H1 (cell line): ENCODE results near the gene IL10. TPM values are rescaled to one million over a fixed set of nuclear protein-coding genes. Genes with fewer than 3 reads are reported as not detected.

Experiments
- CTCF ChIA-PET: fragments of 300-600 bp; sonication (Branson Sonifier 250); formaldehyde crosslinking; loops from one replicate; lab custom pipeline; 2021; ENCODE audit not compliant: partially characterized antibody; lab: Charles Lee
- POLR2A ChIA-PET: fragments of 300-600 bp; sonication (Branson Sonifier 250); formaldehyde crosslinking; loops from one replicate; lab custom pipeline; 2021; ENCODE audit warnings: inconsistent platforms; ENCODE audit not compliant: partially characterized antibody; lab: Charles Lee
- DNase-seq, 2 experiments: peaks; one replicate each; pipeline versions ENCODE4 v3.0.0 to v3.0.0-alpha.2; 2010 to 2022; ENCODE audit warnings: low spot score in 2 of 2, low read depth in 1 of 2, mixed read lengths in 1 of 2
- FAIRE-seq: peaks from 2 replicates; lab custom pipeline; 2011; peaks lifted over from hg19 to GRCh38; lab: Jason Lieb, UNC
- H2AFZ ChIP-seq: 2 replicates; pipeline ENCODE4 v1.8.1; 2012; ENCODE audit warnings: low read length, inconsistent platforms
- H2AK5ac ChIP-seq: 2 replicates; pipeline ENCODE4 v1.6.1; 2013; ENCODE audit warnings: low read depth, low read length
- H2BK120ac ChIP-seq: replicated peaks from 2 replicates; pipeline ENCODE3; 2013; ENCODE audit warnings: low read depth, low read length, inconsistent platforms
- H2BK12ac ChIP-seq: 2 replicates; pipeline ENCODE4 v1.6.1; 2013; ENCODE audit warnings: low read depth, low read length
- H2BK15ac ChIP-seq: 2 replicates; pipeline ENCODE4 v1.6.1; 2013; ENCODE audit warnings: low read length
- H2BK20ac ChIP-seq: 2 replicates; pipeline ENCODE4 v1.6.1; 2013; ENCODE audit warnings: low read length
- H2BK5ac ChIP-seq: 2 replicates; pipeline ENCODE4 v1.6.1; 2013; ENCODE audit warnings: low read depth, low read length
- H3K14ac ChIP-seq: 2 replicates; pipeline ENCODE4 v1.6.1; 2013; ENCODE audit warnings: inconsistent platforms; ENCODE audit not compliant: insufficient read length
- H3K18ac ChIP-seq: 2 replicates; pipeline ENCODE4 v1.6.1; 2013; ENCODE audit warnings: low read length; ENCODE audit errors: extremely low read depth
- H3K23ac ChIP-seq: 2 replicates; pipeline ENCODE4 v1.6.1; 2013; ENCODE audit warnings: inconsistent platforms; ENCODE audit not compliant: insufficient read length
- H3K23me2 ChIP-seq: 2 replicates; pipeline ENCODE4 v1.6.1; 2013; ENCODE audit warnings: low read depth, low read length
- H3K27ac ChIP-seq: 2 replicates; pipeline ENCODE4 v1.6.1; 2011; ENCODE audit warnings: low read depth, low read length, inconsistent platforms
- H3K27me3 ChIP-seq, 4 experiments: replicated peaks in 1 of 4; 1 replicate in 1 of 4; 2 replicates in 3 of 4; pipeline versions ENCODE4 v1.6.1 to v1.8.1; 2011 to 2013; ENCODE audit warnings: low read length in 3 of 4, mild to moderate bottlenecking in 3 of 4, inconsistent platforms in 2 of 4, mixed read lengths in 2 of 4, moderate library complexity in 1 of 4; ENCODE audit not compliant: control insufficient read depth in 3 of 4, insufficient read depth in 3 of 4; ENCODE audit errors: extremely low read depth in 1 of 4
- H3K36me3 ChIP-seq, 4 experiments: 2 replicates each; pipeline versions ENCODE4 v1.6.1 to v1.8.1; 2011 to 2013; ENCODE audit warnings: mild to moderate bottlenecking in 4 of 4, low read length in 3 of 4, moderate library complexity in 2 of 4, control low read depth in 1 of 4, inconsistent platforms in 1 of 4; ENCODE audit not compliant: insufficient read depth in 4 of 4, control insufficient read depth in 2 of 4
- H3K4ac ChIP-seq: replicated peaks from 2 replicates; pipeline ENCODE3; 2013; ENCODE audit warnings: low read length, low read depth, mixed read lengths, inconsistent platforms; ENCODE audit not compliant: insufficient read length
- H3K4me1 ChIP-seq, 4 experiments: replicated peaks in 1 of 4; 1 replicate in 1 of 4; 2 replicates in 3 of 4; pipeline versions ENCODE4 v1.6.1 to v1.8.1; 2011 to 2013; ENCODE audit warnings: low read length in 3 of 4, inconsistent platforms in 2 of 4, mixed read lengths in 1 of 4; ENCODE audit not compliant: insufficient read depth in 4 of 4, control insufficient read depth in 3 of 4
- H3K4me2 ChIP-seq, 2 experiments: 2 replicates each; pipeline versions ENCODE4 v1.6.1 to v1.8.1; 2011 to 2013; ENCODE audit warnings: low read depth in 2 of 2, low read length in 2 of 2, control low read depth in 1 of 2, inconsistent platforms in 1 of 2, mild to moderate bottlenecking in 1 of 2; ENCODE audit not compliant: insufficient read depth in 1 of 2
- H3K4me3 ChIP-seq, 4 experiments: fragments of 200-600, 300-600 bp in 1 of 4; sonication (generic), shearing (Covaris generic), sonication (Bioruptor Twin) in 1 of 4; 2 replicates each; pipeline versions ENCODE4 v1.5.1 to v1.8.1; 2011 to 2016; ENCODE audit warnings: low read length in 4 of 4, low read depth in 3 of 4, control low read depth in 2 of 4, inconsistent platforms in 2 of 4, mild to moderate bottlenecking in 2 of 4, mixed read lengths in 1 of 4, moderate library complexity in 1 of 4; ENCODE audit not compliant: insufficient read depth in 2 of 4; ENCODE audit errors: extremely low read depth in 1 of 4
- H3K56ac ChIP-seq: replicated peaks from 2 replicates; pipeline ENCODE3; 2013; ENCODE audit warnings: low read depth, mild to moderate bottlenecking, mixed read lengths, low read length, inconsistent platforms; ENCODE audit not compliant: insufficient read length
- H3K79me1 ChIP-seq: 2 replicates; pipeline ENCODE4 v1.6.1; 2013; ENCODE audit warnings: low read depth, low read length, control low read depth
- H3K79me2 ChIP-seq, 2 experiments: 2 replicates each; pipeline versions ENCODE4 v1.6.1 to v1.8.1; 2012 to 2013; ENCODE audit warnings: low read length in 2 of 2, mild to moderate bottlenecking in 2 of 2, inconsistent platforms in 1 of 2; ENCODE audit not compliant: insufficient read depth in 2 of 2, control insufficient read depth in 1 of 2
- H3K9ac ChIP-seq, 4 experiments: replicated peaks in 1 of 4; 1 replicate in 1 of 4; 2 replicates in 3 of 4; pipeline versions ENCODE4 v1.6.1 to v1.8.1; 2011 to 2013; ENCODE audit warnings: low read depth in 3 of 4, low read length in 3 of 4, control low read depth in 2 of 4, mild to moderate bottlenecking in 2 of 4, moderate library complexity in 2 of 4, inconsistent platforms in 1 of 4; ENCODE audit errors: extremely low read depth in 1 of 4
- H3K9me3 ChIP-seq, 2 experiments: 2 replicates each; pipeline versions ENCODE4 v1.6.1 to v1.8.1; 2012 to 2013; ENCODE audit warnings: mild to moderate bottlenecking in 2 of 2, moderate library complexity in 2 of 2, control low read depth in 1 of 2, inconsistent platforms in 1 of 2, low read depth in 1 of 2, low read length in 1 of 2, mixed read lengths in 1 of 2; ENCODE audit not compliant: insufficient read depth in 2 of 2
- H4K20me1 ChIP-seq, 2 experiments: replicated peaks in 1 of 2; 2 replicates each; pipeline versions ENCODE3 to v1.8.1; 2011 to 2013; ENCODE audit warnings: inconsistent platforms in 2 of 2, low read length in 2 of 2, mild to moderate bottlenecking in 1 of 2; ENCODE audit not compliant: insufficient read depth in 2 of 2, control insufficient read depth in 1 of 2
- H4K5ac ChIP-seq: 2 replicates; pipeline ENCODE4 v1.6.1; 2013; ENCODE audit warnings: low read length, low read depth, mixed read lengths, inconsistent platforms; ENCODE audit not compliant: insufficient read length
- H4K8ac ChIP-seq: 2 replicates; pipeline ENCODE4 v1.8.0; 2013; ENCODE audit warnings: mild to moderate bottlenecking, moderate library complexity, low read length, inconsistent platforms; ENCODE audit not compliant: insufficient read depth; ENCODE audit errors: extremely low read depth
- H4K91ac ChIP-seq: replicated peaks from 2 replicates; pipeline ENCODE3; 2013; ENCODE audit warnings: low read length, mixed read lengths, inconsistent platforms; ENCODE audit not compliant: insufficient read length
- ASH2L ChIP-seq: fragments of 200-600, 300-600 bp; sonication (generic); IDR thresholded peaks from one replicate; pipeline ENCODE4 v1.7.1; 2017; ENCODE audit warnings: low read length
- HDAC2 ChIP-seq, 2 experiments: fragments of 300-600 bp in 1 of 2; sonication (generic) in 1 of 2; IDR thresholded peaks; 2 replicates each; pipeline ENCODE4 v1.6.1; 2011 to 2012; ENCODE audit warnings: low read depth in 2 of 2, low read length in 2 of 2, mild to moderate bottlenecking in 2 of 2, moderate library complexity in 2 of 2, borderline replicate concordance in 1 of 2, inconsistent platforms in 1 of 2
- JUND ChIP-seq: IDR thresholded peaks from 2 replicates; pipeline ENCODE4 v1.6.1; 2011; ENCODE audit warnings: mild to moderate bottlenecking, improper control_type of control experiment, low read length
- KDM1A ChIP-seq: fragments of 200-600, 300-600 bp; sonication (generic); IDR thresholded peaks from 2 replicates; pipeline ENCODE4 v1.7.1; 2016; ENCODE audit warnings: mild to moderate bottlenecking, low read length, borderline replicate concordance
- KDM4A ChIP-seq: IDR thresholded peaks from one replicate; pipeline ENCODE4 v1.7.1; 2012; ENCODE audit warnings: low read depth, mild to moderate bottlenecking, moderate library complexity, low read length, inconsistent platforms; ENCODE audit not compliant: severe bottlenecking
- MAFK ChIP-seq: IDR thresholded peaks from 2 replicates; pipeline ENCODE4 v1.6.1; 2012; ENCODE audit warnings: low read depth, mild to moderate bottlenecking, improper control_type of control experiment, low read length
- NANOG ChIP-seq: IDR thresholded peaks from 2 replicates; pipeline ENCODE4 v1.6.1; 2011; ENCODE audit warnings: low read length, low read depth, mild to moderate bottlenecking, inconsistent platforms; ENCODE audit not compliant: insufficient read depth, poor library complexity, severe bottlenecking
- SUZ12 ChIP-seq: fragments of 200-600 bp; sonication (generic); IDR thresholded peaks from 2 replicates; pipeline ENCODE4 v1.6.1; 2012; ENCODE audit warnings: mild to moderate bottlenecking, inconsistent platforms, low read length, moderate library complexity, mixed read lengths
- YY1 ChIP-seq: IDR thresholded peaks from 2 replicates; pipeline ENCODE4 v1.6.1; 2011; ENCODE audit warnings: low read depth, mild to moderate bottlenecking, low read length
- WGBS, 2 experiments: shearing (Covaris generic) in 1 of 2; methylation state at CpG; one replicate each; pipeline versions ENCODE4 v1.1.6 to v1.1.7; 2013 to 2015; ENCODE audit warnings: low lambda C conversion rate in 2 of 2, mixed read lengths in 2 of 2, inconsistent platforms in 1 of 2, low coverage in 1 of 2, missing lambda C conversion rate in 1 of 2; ENCODE audit not compliant: insufficient replicate concordance in 2 of 2, insufficient coverage in 1 of 2, insufficient read length in 1 of 2; ENCODE audit errors: extremely low coverage in 1 of 2, missing lambda C conversion rate in 1 of 2; 5-methylcytosine and 5-hydroxymethylcytosine counted together
- polyA plus RNA-seq, 7 experiments: library from polyadenylated mRNA; depleted of rRNA in 3 of 7; stranded (reverse) in 5 of 7; unstranded in 2 of 7; fragments of >200 nt in 5 of 7; fragments of 200-250 nt in 2 of 7; gene quantifications; 1 replicate in 5 of 7; 2 replicates in 1 of 7; 4 replicates in 1 of 7; pipeline versions ENCODE4 v1.2.1 to v1.2.3, GENCODE V29; 2011 to 2013; ENCODE audit warnings: missing spikeins in 2 of 7, mixed read lengths in 2 of 7
- total RNA-seq: library from RNA; stranded (reverse); fragmentation: NEBNext Ultra II Directional; extraction: Animal tissue kit (Norgen Biotek cat#: 25700); gene quantifications from 2 replicates; pipeline ENCODE4 v1.2.1, GENCODE V29; 2021
- TF ChIP-seq, protein P1 (sequence below), 3 experiments: IDR thresholded peaks; 1 replicate in 2 of 3; 2 replicates in 1 of 3; pipeline versions ENCODE4 v1.5.1 to v1.6.1; 2011; ENCODE audit warnings: low read length in 3 of 3, mild to moderate bottlenecking in 3 of 3, inconsistent platforms in 2 of 3, low read depth in 1 of 3, moderate library complexity in 1 of 3; ENCODE audit not compliant: insufficient read depth in 1 of 3; ENCODE audit errors: control extremely low read depth in 1 of 3

Gene IL10
- total and polyA plus RNA-seq, 2 of the 8 experiments (the other 6 are each of a cell fraction or from before 2014, with no cell fraction given) = not detected

- H3K36me3 ChIP-seq = no peaks in the 10 kb centered on the region; a peak in 1 of 8 replicates
- H3K9ac ChIP-seq = no peak overlapping the region
- no peak overlapping the region for H3K4me2 ChIP-seq
- no peak overlapping the region for H2BK120ac ChIP-seq
- H2BK5ac ChIP-seq = no peak overlapping the region
- ChIA-PET CTCF (interaction anchor here (1.2 to 1.9 kb wide), 2 partner anchors 9 to 194 kb away, joined by 4 to 6 read pairs; no protein-coding TSS in a partner anchor), POLR2A (no interaction called here)
- no peak overlapping the region for H3K4me3 ChIP-seq
- DNase-seq (no peak), FAIRE-seq (no peak)
- H2BK15ac ChIP-seq = no peak overlapping the region
- H3K23ac ChIP-seq = no peak overlapping the region
- peaks cover 0 to 13% of the 10 kb centered on the region in 2 experiments for H4K20me1 ChIP-seq
- no peaks in the 10 kb centered on the region for H3K9me3 ChIP-seq
- no peaks in the 10 kb centered on the region; a peak in 1 of 7 replicates for H3K4me1 ChIP-seq
- no peak overlapping the region for H2BK12ac ChIP-seq
- no peak overlapping the region for H3K56ac ChIP-seq
- no peak overlapping the region for H3K18ac ChIP-seq
- H3K79me1 ChIP-seq = peaks cover 16% of the 10 kb centered on the region
- H4K8ac ChIP-seq = no peak overlapping the region; the same call in 1 of the 2 replicates
- no peak overlapping the region for H2AFZ ChIP-seq
- H4K5ac ChIP-seq = no peak overlapping the region
- WGBS, 2 experiments = 89% methylated on average over 1 of the region's 1 CpG; no CpG with 5 or more reads in 1 of the 2 experiments
- H2BK20ac ChIP-seq = no peak overlapping the region
- H3K23me2 ChIP-seq = no peaks in the 10 kb centered on the region
- no peak overlapping the region for H3K4ac ChIP-seq
- H3K79me2 ChIP-seq = peaks cover 0 to 37% of the 10 kb centered on the region in 2 experiments; a peak in 3 of 4 replicates
- H3K27ac ChIP-seq = no peak overlapping the region
- no peak overlapping the region for H3K14ac ChIP-seq
- no peaks in the 10 kb centered on the region for H3K27me3 ChIP-seq
- no peak overlapping the region for H4K91ac ChIP-seq
- no peak overlapping the region for H2AK5ac ChIP-seq
- TF ChIP-seq ASH2L (no peak), MAFK (no peak), SUZ12 (no peak), YY1 (no peak), KDM1A (no peak), JUND (no peak), KDM4A (no peak), HDAC2 (IDR thresholded peaks at IDR 0.05; ENCODE audit: borderline replicate concordance in 1 of 2, low read depth in 2 of 2, low read length in 2 of 2) (no peak), NANOG (no peak)
- TF ChIP-seq, protein P1, sequence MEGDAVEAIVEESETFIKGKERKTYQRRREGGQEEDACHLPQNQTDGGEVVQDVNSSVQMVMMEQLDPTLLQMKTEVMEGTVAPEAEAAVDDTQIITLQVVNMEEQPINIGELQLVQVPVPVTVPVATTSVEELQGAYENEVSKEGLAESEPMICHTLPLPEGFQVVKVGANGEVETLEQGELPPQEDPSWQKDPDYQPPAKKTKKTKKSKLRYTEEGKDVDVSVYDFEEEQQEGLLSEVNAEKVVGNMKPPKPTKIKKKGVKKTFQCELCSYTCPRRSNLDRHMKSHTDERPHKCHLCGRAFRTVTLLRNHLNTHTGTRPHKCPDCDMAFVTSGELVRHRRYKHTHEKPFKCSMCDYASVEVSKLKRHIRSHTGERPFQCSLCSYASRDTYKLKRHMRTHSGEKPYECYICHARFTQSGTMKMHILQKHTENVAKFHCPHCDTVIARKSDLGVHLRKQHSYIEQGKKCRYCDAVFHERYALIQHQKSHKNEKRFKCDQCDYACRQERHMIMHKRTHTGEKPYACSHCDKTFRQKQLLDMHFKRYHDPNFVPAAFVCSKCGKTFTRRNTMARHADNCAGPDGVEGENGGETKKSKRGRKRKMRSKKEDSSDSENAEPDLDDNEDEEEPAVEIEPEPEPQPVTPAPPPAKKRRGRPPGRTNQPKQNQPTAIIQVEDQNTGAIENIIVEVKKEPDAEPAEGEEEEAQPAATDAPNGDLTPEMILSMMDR (IDR thresholded peaks at IDR 0.05; ENCODE audit: control extremely low read depth in 1 of 3, insufficient read depth in 1 of 3, low read depth in 1 of 3, low read length in 3 of 3) = no peak
These were observed 54.7 kb downstream of the IL10 start for GRCh38 chr1:206717674-206717989.
